ENCODE results near the gene TUBB2B. TPM values are rescaled to one million over a fixed set of nuclear protein-coding genes. Genes with fewer than 3 reads are reported as not detected.

TUBB2B gene
- total RNA-seq, 1 experiment from 2014 or later = 0.86 TPM

DNA sequence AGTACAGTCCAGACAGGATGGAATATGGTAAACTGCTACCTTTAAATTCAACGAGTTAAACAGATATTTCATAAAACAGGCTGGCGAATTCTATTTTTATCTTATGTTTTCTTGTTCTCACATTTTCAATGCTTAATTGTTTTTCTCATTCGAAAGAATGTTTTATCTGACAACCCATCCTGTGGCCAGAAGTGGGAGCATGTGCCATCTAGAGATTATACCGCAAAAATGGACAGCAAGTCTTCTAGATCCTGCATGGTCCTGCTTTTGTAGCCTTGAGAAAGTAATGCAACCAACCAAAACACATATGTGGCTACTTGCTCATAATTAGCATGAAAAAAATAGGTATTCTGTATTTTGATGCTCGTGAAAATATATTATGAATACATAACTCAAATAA is 30.7 kb downstream of the TUBB2B start:
- Histone ChIP-seq H3K4me2 (ENCODE audit: low read length) (peak overlapping the region; percentile 57; the same call in 1 of the 2 replicates), H3K4me1 (ENCODE audit: control insufficient read depth in 1 of 2, insufficient read depth in 2 of 2, low read length in 2 of 2) (peaks cover 8 to 20% of the 10 kb centered on the region in 2 experiments; a peak in 3 of 4 replicates), H3K79me2 (ENCODE audit: insufficient read depth, low read length) (no peaks in the 10 kb centered on the region), H3K4me3 (replicated peaks in 1 of 2; ENCODE audit: low read depth in 1 of 2, low read length in 2 of 2) (no peak overlapping the region), H4K20me1 (ENCODE audit: insufficient read depth) (no peaks in the 10 kb centered on the region), H3K36me3 (ENCODE audit: control insufficient read depth in 1 of 2, insufficient read depth in 2 of 2, low read length in 2 of 2) (no peaks in the 10 kb centered on the region), H3K9ac (ENCODE audit: low read length) (no peak overlapping the region), H2AFZ (ENCODE audit: low read depth, low read length, poor library complexity, severe bottlenecking) (peak overlapping the region; percentile 49), H3K27ac (ENCODE audit: low read depth, low read length) (no peak overlapping the region), H3K9me3 (ENCODE audit: control insufficient read depth in 1 of 2, insufficient read depth in 1 of 2, low read depth in 1 of 2, low read length in 2 of 2) (no peaks in the 10 kb centered on the region), H3K27me3 (ENCODE audit: insufficient read depth, low read length) (no peaks in the 10 kb centered on the region), H3K9me2 (ENCODE audit: insufficient read depth) (no peaks in the 10 kb centered on the region)
- ChIA-PET CTCF (interaction anchor here (0.9 to 1.4 kb wide), 3 partner anchors 37 to 350 kb away, joined by 3 to 6 read pairs (median 3); no protein-coding TSS in a partner anchor), POLR2A (no interaction called here), RAD21 (ENCODE audit: low non-redundant PET in 1 of 2, low total read pairs in 2 of 2, uncharacterized antibody in 2 of 2, unreplicated experiment in 2 of 2) (interaction anchor here in 1 of 2 experiments (0.7 kb wide), 1 partner anchor 20 kb away, joined by 3 read pairs; no protein-coding TSS in a partner anchor)
- ATAC-seq (no peak), DNase-seq (ENCODE audit: low read depth, low spot score) (no peak)
- no TSS peak for BruUV-seq (replicated peaks)
- intact Hi-C loops (cut with micrococcal nuclease) = loop anchor here (1.0 kb wide), 1 partner anchor 70 kb away; no protein-coding TSS in a partner anchor
- no peak for TF ChIP-seq EZH2 (IDR thresholded peaks at IDR 0.05)
- TF ChIP-seq, protein P1, sequence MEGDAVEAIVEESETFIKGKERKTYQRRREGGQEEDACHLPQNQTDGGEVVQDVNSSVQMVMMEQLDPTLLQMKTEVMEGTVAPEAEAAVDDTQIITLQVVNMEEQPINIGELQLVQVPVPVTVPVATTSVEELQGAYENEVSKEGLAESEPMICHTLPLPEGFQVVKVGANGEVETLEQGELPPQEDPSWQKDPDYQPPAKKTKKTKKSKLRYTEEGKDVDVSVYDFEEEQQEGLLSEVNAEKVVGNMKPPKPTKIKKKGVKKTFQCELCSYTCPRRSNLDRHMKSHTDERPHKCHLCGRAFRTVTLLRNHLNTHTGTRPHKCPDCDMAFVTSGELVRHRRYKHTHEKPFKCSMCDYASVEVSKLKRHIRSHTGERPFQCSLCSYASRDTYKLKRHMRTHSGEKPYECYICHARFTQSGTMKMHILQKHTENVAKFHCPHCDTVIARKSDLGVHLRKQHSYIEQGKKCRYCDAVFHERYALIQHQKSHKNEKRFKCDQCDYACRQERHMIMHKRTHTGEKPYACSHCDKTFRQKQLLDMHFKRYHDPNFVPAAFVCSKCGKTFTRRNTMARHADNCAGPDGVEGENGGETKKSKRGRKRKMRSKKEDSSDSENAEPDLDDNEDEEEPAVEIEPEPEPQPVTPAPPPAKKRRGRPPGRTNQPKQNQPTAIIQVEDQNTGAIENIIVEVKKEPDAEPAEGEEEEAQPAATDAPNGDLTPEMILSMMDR (IDR thresholded peaks at IDR 0.05 in 2 of 3, conservative IDR thresholded peaks at IDR 0.05 in 1 of 3; ENCODE audit: borderline replicate concordance in 1 of 3, insufficient read depth in 1 of 3, low read depth in 2 of 3, low read length in 2 of 3) = 0 out of 6 replicates have a peak, but pooled peaks of 1 of the 3 experiments have one; percentile 4

DNA sequence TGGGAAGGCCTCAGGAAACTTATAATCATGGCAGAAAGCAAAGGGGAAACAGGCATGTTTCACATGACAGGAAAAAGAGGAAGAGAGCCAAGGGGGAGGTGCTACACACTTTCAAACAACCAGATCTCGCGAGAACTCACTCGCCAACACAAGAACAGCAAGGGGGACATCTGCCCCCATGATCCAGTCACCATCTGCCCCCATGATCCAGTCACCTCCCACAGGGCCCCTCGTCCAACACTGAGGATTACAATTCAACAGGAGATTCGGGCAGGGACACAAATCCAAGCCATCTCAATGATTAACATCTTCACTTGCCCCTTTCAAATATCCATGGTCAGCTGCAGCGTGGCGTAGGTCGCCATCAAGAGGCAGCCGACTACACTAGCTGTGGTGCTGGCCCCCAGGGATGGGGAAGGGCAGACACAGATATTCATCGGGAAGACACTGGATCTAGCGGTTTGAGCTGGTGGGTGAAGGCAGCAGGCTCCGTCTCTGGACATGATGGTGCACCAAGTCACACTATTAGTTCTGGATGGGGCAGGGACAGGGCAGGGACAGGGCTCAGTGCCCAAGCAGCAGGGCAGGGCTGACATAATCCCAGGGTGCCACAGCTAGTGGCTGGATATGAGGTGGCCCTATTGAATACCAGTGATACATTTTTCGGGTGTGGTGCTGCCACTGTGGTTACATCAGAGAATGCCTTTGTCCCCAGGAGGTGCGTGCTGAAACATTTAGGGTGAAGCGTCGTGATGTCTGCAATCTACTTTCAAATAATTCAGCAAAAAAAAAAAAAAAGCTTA is 31.6 kb downstream of the TUBB2B start:
- intact Hi-C loops (cut with micrococcal nuclease) = loop anchor here (1.0 kb wide), 1 partner anchor 70 kb away; no protein-coding TSS in a partner anchor
- no peaks in the 10 kb centered on the region for H3K9me2 ChIP-seq (ENCODE audit: insufficient read depth)
- DNase-seq (ENCODE audit: low read depth, low spot score) = peak; percentile 19
- no peaks in the 10 kb centered on the region for H3K27me3 ChIP-seq (ENCODE audit: insufficient read depth, low read length)
- peak overlapping the region in 1 of 2 experiments; percentile 23; a peak in 1 of 4 replicates for H3K4me3 ChIP-seq (replicated peaks in 1 of 2; ENCODE audit: low read depth in 1 of 2, low read length in 2 of 2)
- no peaks in the 10 kb centered on the region for H3K79me2 ChIP-seq (ENCODE audit: insufficient read depth, low read length)
- ATAC-seq = peak; percentile 80
- no peaks in the 10 kb centered on the region; a peak in 1 of 4 replicates for H3K9me3 ChIP-seq (ENCODE audit: control insufficient read depth in 1 of 2, insufficient read depth in 1 of 2, low read depth in 1 of 2, low read length in 2 of 2)
- H4K20me1 ChIP-seq (ENCODE audit: insufficient read depth) = no peaks in the 10 kb centered on the region
- H2AFZ ChIP-seq (ENCODE audit: low read depth, low read length, poor library complexity, severe bottlenecking) = peak overlapping the region; percentile 49
- ChIA-PET CTCF (interaction anchor here (0.6 to 1.6 kb wide), 5 partner anchors 36 to 350 kb away, joined by 3 to 6 read pairs (median 3); no protein-coding TSS in a partner anchor), RAD21 (ENCODE audit: low non-redundant PET in 1 of 2, low total read pairs in 2 of 2, uncharacterized antibody in 2 of 2, unreplicated experiment in 2 of 2) (interaction anchor here in 1 of 2 experiments (0.7 kb wide), 1 partner anchor 19 kb away, joined by 3 read pairs; no protein-coding TSS in a partner anchor), POLR2A (no interaction called here)
- H3K4me1 ChIP-seq (ENCODE audit: control insufficient read depth in 1 of 2, insufficient read depth in 2 of 2, low read length in 2 of 2) = peaks cover 8 to 20% of the 10 kb centered on the region in 2 experiments; a peak in 3 of 4 replicates
- BruUV-seq (replicated peaks) = no TSS peak
- H3K27ac ChIP-seq (ENCODE audit: low read depth, low read length) = no peak overlapping the region
- H3K36me3 ChIP-seq (ENCODE audit: control insufficient read depth in 1 of 2, insufficient read depth in 2 of 2, low read length in 2 of 2) = no peaks in the 10 kb centered on the region
- TF ChIP-seq EZH2phosphoT487 (IDR thresholded peaks at IDR 0.05; ENCODE audit: borderline replicate concordance) (no peak), RAD21 (IDR thresholded peaks at IDR 0.05; ENCODE audit: low read depth) (peak; percentile 76)
- TF ChIP-seq, protein P2, sequence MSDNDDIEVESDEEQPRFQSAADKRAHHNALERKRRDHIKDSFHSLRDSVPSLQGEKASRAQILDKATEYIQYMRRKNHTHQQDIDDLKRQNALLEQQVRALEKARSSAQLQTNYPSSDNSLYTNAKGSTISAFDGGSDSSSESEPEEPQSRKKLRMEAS (IDR thresholded peaks at IDR 0.05) = no peak
- TF ChIP-seq, protein P1 (IDR thresholded peaks at IDR 0.05 in 2 of 3, conservative IDR thresholded peaks at IDR 0.05 in 1 of 3; ENCODE audit: borderline replicate concordance in 1 of 3, insufficient read depth in 1 of 3, low read depth in 2 of 3, low read length in 2 of 3) = peak; percentile 14 to 55 (median 45); a peak in 4 of 6 replicates
- H3K9ac ChIP-seq (ENCODE audit: low read length) = no peak overlapping the region
- peak overlapping the region; percentile 57 for H3K4me2 ChIP-seq (ENCODE audit: low read length)

Data from HCT116 (cell line).